Left colon (tissue), 2 donors: ENCODE results near the gene NDUFS7. TPM values are rescaled to one million over a fixed set of nuclear protein-coding genes. Genes with fewer than 3 reads are reported as not detected.

Experiments used
- ATAC-seq: fragments of 200-7000 bp; cut with Tn5 transposase; one replicate; pipeline ENCODE4 v1.9.1; 2020; ENCODE audit warnings: mild to moderate bottlenecking, moderate library complexity
- DNase-seq, 2 donors: peaks; one replicate each; pipeline ENCODE4 v3.0.0-alpha.2; 2020
- intact Hi-C, 2 donors: fragments of 100-400 bp; cut with DNase I in 1 of 2; cut with micrococcal nuclease in 1 of 2; formaldehyde crosslinking; loops; one replicate each; pipeline versions ENCODE4 v1.11.2 to v1.14.0; 2022; cut with DNase I, micrococcal nuclease
- total RNA-seq, 2 donors: library from RNA; stranded (reverse); fragmentation: NEBNext Ultra II Directional; extraction: Animal tissue kit (Norgen Biotek cat#: 25700); gene quantifications; one replicate each; pipeline ENCODE4 v1.2.1, GENCODE V29; 2021
- donor health status: DM: no; HTN: no; CAD: no.
- donor health status: DM: yes; HTN: yes; CAD: no.

NDUFS7 gene
- total RNA-seq, 2 donors from 2014 or later = 141 to 178 TPM

GRCh38 chr19:1423436-1424191, 39.9 kb downstream of the NDUFS7 start:
- DNase-seq (no peak), ATAC-seq (peak; percentile 3)
- intact Hi-C loops = no loop called here

- intact Hi-C loops = no loop called here
- no peak for DNase-seq
- peak; percentile 73 for ATAC-seq
These were observed 40.7 kb downstream of the NDUFS7 start for GRCh38 chr19:1424192-1424955.

- DNase-seq (no peak), ATAC-seq (no peak)
- intact Hi-C loops = no loop called here
These were observed 41.6 kb downstream of the NDUFS7 start for GRCh38 chr19:1425102-1425837.

GRCh38 chr19:1425902-1426301, 42.2 kb downstream of the NDUFS7 start:
- intact Hi-C loops = no loop called here
- ATAC-seq (no peak), DNase-seq (no peak)

DNA sequence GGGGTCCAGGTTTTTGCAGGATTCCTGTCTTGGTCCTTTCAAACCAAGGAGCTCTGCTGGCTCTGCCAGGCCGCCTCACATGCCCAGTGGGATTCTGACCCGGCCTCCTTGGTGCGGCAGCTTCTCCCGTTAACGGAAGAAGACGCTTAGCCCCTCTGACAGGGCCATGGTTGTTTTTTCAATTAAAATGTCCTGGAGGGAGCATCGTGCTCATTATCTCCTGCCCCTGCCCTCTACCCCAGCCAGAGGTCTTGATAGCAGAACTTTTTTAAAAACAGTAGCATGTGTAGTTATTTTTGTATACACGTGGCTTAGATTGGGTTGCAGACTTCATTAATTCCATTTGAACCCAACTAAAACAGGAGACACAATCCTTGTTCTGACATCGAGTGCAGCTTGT, 43.0 kb downstream of the NDUFS7 start:
- ATAC-seq = no peak
- intact Hi-C loops = no loop called here
- no peak for DNase-seq

GRCh38 chr19:1427221-1427920, 43.7 kb downstream of the NDUFS7 start:
- intact Hi-C loops = no loop called here
- no peak for ATAC-seq
- DNase-seq = no peak

DNA sequence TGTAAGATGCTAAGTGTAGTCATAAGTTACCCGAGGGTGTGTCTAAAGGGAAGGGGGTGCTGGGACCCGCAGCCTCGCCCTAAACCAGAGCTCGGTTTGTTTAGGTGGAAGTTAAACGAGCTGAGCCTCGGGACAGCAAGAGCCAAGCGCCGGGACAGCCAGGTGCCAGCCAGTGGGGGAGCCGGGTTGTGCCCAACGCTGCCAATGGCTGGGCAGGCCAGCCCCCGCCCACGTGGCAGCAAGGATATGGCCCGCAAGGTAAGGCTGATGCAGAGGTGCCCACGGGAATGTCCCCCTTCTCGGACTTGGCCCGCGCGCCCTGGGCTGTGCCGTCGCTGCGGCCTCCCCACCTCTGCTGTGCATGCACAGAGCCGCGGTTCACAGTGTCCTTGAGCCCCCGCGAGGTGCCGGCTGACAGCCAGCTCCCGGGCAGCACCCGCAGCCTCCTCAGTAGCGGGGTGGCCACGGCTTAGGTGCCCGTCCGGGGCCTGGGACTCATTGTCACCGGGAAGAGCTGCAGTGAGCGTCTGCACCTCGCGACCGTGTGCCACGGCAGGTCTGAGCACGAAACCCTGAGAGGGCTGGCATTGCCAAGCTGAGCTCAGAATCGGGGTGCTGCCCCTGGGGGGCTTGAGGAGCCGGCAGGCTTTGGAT, 45.2 kb downstream of the NDUFS7 start:
- ATAC-seq (no peak), DNase-seq (no peak)
- intact Hi-C loops = no loop called here

GRCh38 chr19:1429750-1430149, 46.0 kb downstream of the NDUFS7 start:
- peak; percentile 74 for ATAC-seq
- no peak for DNase-seq
- intact Hi-C loops = no loop called here

DNA sequence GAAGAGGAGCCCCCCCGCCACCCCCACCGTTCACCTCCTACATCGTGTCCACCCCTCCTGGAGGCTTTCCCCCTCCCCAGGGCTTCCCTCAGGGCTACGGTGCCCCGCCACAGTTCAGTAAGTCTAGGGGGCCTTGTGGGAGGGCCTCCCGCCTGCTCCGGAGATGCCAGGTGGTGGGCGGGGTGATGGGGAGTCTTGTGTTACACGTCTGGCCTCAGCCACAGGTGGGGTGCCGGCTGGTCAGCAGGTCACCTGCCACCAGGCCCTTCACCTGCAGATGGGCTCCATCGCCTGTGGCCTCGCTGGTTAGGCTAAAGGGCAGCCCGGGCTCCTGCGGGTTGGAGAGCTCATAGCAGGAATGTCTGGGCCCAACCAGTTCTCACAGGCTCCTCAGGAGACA, 46.5 kb downstream of the NDUFS7 start:
- DNase-seq (no peak), ATAC-seq (no peak)
- intact Hi-C loops = no loop called here

- DNase-seq = no peak
These were observed 48.2 kb downstream of the NDUFS7 start for GRCh38 chr19:1431759-1432506.

GRCh38 chr19:1432507-1432887, 48.8 kb downstream of the NDUFS7 start:
- DNase-seq = no peak
- no peak for ATAC-seq
- intact Hi-C loops = no loop called here

More at GRCh38 chr19:1431759-1432506, 48.2 kb downstream of the NDUFS7 start:
- intact Hi-C loops = no loop called here
- ATAC-seq = no peak

- DNase-seq (no peak), ATAC-seq (no peak)
- intact Hi-C loops = no loop called here
These were observed 49.7 kb downstream of the NDUFS7 start for GRCh38 chr19:1433119-1434039.

- DNase-seq (no peak), ATAC-seq (no peak)
- intact Hi-C loops = no loop called here
These were observed 50.3 kb downstream of the NDUFS7 start for GRCh38 chr19:1434040-1434366.

- DNase-seq (no peak), ATAC-seq (no peak)
- intact Hi-C loops = no loop called here
These were observed 50.9 kb downstream of the NDUFS7 start for GRCh38 chr19:1434577-1435060.

GRCh38 chr19:1435378-1435989, 51.8 kb downstream of the NDUFS7 start:
- no peak for ATAC-seq
- intact Hi-C loops = no loop called here

GRCh38 chr19:1437609-1438008, 53.9 kb downstream of the NDUFS7 start:
- DNase-seq (no peak), ATAC-seq (no peak)
- intact Hi-C loops = no loop called here

More at GRCh38 chr19:1435378-1435989, 51.8 kb downstream of the NDUFS7 start:
- DNase-seq = no peak
